Ovary (tissue), 9 donors: ENCODE results near the gene GAPDHS. TPM values are rescaled to one million over a fixed set of nuclear protein-coding genes. Genes with fewer than 3 reads are reported as not detected.

Experiments
- DNase-seq, 5 donors: peaks; one replicate each; pipeline ENCODE4 v3.0.0-alpha.2; 2019 to 2020
- H3K27ac ChIP-seq, 2 donors: fragments of 200-600 bp; one replicate each; pipeline versions ENCODE4 v1.5.1 to v1.8.0; 2019 to 2022
- H3K27me3 ChIP-seq: fragments of 200-600 bp; one replicate; pipeline ENCODE4 v1.8.0; 2022
- H3K36me3 ChIP-seq: fragments of 200-600 bp; sonication (generic); one replicate; pipeline ENCODE4 v1.5.1; 2019
- H3K4me1 ChIP-seq: one replicate; pipeline ENCODE4 v1.8.1; 2013; ENCODE audit warnings: mild to moderate bottlenecking, moderate library complexity; ENCODE audit not compliant: insufficient read depth
- H3K4me3 ChIP-seq: fragments of 200-600 bp; sonication (generic); one replicate; pipeline ENCODE4 v1.5.1; 2017
- H3K9me3 ChIP-seq, 2 donors: fragments of 200-600 bp in 1 of 2; sonication (generic) in 1 of 2; one replicate each; pipeline versions ENCODE4 v1.5.1 to v1.8.1; 2013 to 2019; ENCODE audit warnings: mild to moderate bottlenecking in 1 of 2, moderate library complexity in 1 of 2
- CTCF ChIP-seq, 3 donors: fragments of 450-650 bp in 2 of 3; fragments of 200-600 bp in 1 of 3; IDR thresholded peaks; one replicate each; pipeline versions ENCODE4 v1.5.1 to v1.8.0; 2016 to 2022; ENCODE audit warnings: antibody characterized with exemption in 3 of 3, mild to moderate bottlenecking in 1 of 3
- EP300 ChIP-seq: sonication (generic); formaldehyde crosslinking; IDR thresholded peaks from one replicate; pipeline ENCODE4 v1.6.1; 2017; ENCODE audit warnings: antibody characterized with exemption
- POLR2A ChIP-seq: fragments of 450-650 bp; IDR thresholded peaks from one replicate; pipeline ENCODE4 v1.6.1; 2017; ENCODE audit warnings: antibody characterized with exemption, mild to moderate bottlenecking, moderate library complexity
- WGBS, 3 donors: extraction: QIAGEN DNeasy Blood & Tissue Kit in 1 of 3; methylation state at CpG; one replicate each; pipeline versions ENCODE4 v1.1.5 to v1.1.7; 2013 to 2017; 5-methylcytosine and 5-hydroxymethylcytosine counted together
- intact Hi-C, 4 donors: fragments of 100-400 bp; cut with DNase I; formaldehyde crosslinking; loops; one replicate each; pipeline versions ENCODE4 v1.11.0 to v1.15.1; 2022 to 2023
- polyA plus RNA-seq, 2 donors: library from polyadenylated mRNA; stranded (reverse); fragments of 200-250 nt in 1 of 2; fragments of 350-450 nt in 1 of 2; fragmentation: Illumina TruSeq in 1 of 2; extraction: RNeasy Lipid Tissue Mini Kit (QIAGEN cat#74804) in 1 of 2; gene quantifications; one replicate each; pipeline ENCODE4 v1.2.3, GENCODE V29; 2013 to 2014
- total RNA-seq, 7 donors: library from RNA; depleted of rRNA in 2 of 7; stranded (reverse); fragments of >200 nt in 2 of 7; fragmentation: NEBNext Ultra II Directional in 3 of 7; extraction: Animal tissue kit (Norgen Biotek cat#: 25700) in 3 of 7; gene quantifications; one replicate each; pipeline versions ENCODE4 v1.1.0 to v1.2.4, GENCODE V29; 2016 to 2023
- donor health status: DM: no; HTN: no; CAD: no; lungs with moderate emphysema.
- donor health status: DM: no; HTN: no; CAD: no.
- donor health status: Bipolar disorder and iron deficiency.
- donor health status: DM: yes; HTN: yes; CAD: no.
- donor health status: DM: no; HTN: no; CAD: no.
- donor health status: DM: yes; HTN: yes; CAD: no.

Gene GAPDHS
- total and polyA plus RNA-seq, 9 donors, result not detected

- WGBS, 3 donors, result 82 to 86% (median 85%) methylated on average over 7 of the region's 7 CpGs
- H3K4me3 ChIP-seq, result no peak overlapping the region
- intact Hi-C loops, result no loop called here
- no peak for TF ChIP-seq EP300
- no peak for TF ChIP-seq POLR2A
- no peak for TF ChIP-seq CTCF (IDR thresholded peaks at IDR 0.05)
- H3K36me3 ChIP-seq, result no peaks in the 10 kb centered on the region
- H3K9me3 ChIP-seq, result no peaks in the 10 kb centered on the region
- H3K27ac ChIP-seq, result no peak overlapping the region
- no peak for DNase-seq
- no peaks in the 10 kb centered on the region for H3K4me1 ChIP-seq
- H3K27me3 ChIP-seq, result no peaks in the 10 kb centered on the region
These were observed 33.5 kb downstream of the GAPDHS start for GRCh38 chr19:35566738-35567137.

DNA sequence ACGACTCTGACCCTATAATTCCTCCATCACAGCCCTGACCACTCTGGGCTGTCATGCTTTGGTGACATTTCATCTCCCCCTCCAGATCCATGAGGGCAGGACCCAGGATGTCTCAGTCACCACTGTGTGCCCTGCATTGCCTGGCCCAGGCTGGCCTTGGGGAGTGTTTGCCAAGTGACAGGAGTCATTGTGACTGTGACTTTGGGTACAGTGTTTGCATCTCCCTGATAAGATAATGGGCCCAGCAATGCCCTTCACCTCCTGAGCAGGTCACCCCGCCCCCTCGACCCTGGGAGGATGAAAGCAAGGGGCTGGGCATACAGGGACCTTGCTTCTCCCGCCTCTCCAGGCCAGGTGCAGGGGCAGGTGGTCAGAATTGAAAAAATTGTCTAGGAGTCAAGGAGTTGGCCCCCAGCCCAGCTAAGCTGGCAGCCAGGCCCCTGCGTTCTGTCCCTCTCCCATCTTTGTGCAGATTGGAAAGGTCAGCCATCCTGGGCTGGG is 36.1 kb downstream of the GAPDHS start:
- intact Hi-C loops, result no loop called here
- 54 to 60% (median 56%) methylated on average over 5 of the region's 5 CpGs for WGBS, 3 donors
- DNase-seq, result no peak
- Histone ChIP-seq H3K4me1 (no peaks in the 10 kb centered on the region), H3K27ac (no peak overlapping the region), H3K27me3 (no peaks in the 10 kb centered on the region), H3K4me3 (no peak overlapping the region), H3K9me3 (no peaks in the 10 kb centered on the region), H3K36me3 (no peaks in the 10 kb centered on the region)
- TF ChIP-seq POLR2A (no peak), EP300 (no peak), CTCF (IDR thresholded peaks at IDR 0.05) (no peak)

DNA sequence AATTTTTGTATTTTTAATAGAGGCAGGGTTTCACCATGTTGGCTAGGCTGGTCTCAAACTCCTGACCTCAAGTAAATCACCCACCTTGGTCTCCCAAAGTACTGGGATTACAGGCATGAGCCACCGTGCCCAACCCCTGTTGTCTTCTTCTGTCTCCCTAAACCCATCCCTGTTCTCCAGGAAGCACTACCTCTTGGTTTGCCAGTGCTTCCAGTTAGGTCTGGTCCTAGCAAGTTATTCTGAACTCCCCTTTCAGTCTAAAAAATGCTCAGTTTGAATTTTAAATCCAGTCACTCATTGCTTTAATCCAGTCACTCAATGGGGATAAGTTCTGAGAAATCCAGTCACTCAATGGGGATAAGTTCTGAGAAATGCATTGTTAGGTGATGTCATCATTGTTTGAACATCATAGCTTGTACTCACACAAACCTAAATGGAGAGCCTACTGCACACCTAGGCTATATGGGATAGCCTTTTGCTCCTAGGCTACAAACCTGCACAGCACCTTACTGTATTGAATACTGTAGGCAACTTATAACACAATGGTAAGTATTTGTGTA is 38.2 kb downstream of the GAPDHS start:
- WGBS, 3 donors, result 86 to 100% (median 100%) methylated on average over 1 of the region's 1 CpG
- no peak for DNase-seq
- Histone ChIP-seq H3K36me3 (no peaks in the 10 kb centered on the region), H3K4me3 (no peak overlapping the region), H3K27ac (no peak overlapping the region), H3K9me3 (peaks cover 0 to 7% of the 10 kb centered on the region in 2 donors), H3K27me3 (no peaks in the 10 kb centered on the region), H3K4me1 (no peaks in the 10 kb centered on the region)
- intact Hi-C loops, result no loop called here
- TF ChIP-seq EP300 (no peak), CTCF (IDR thresholded peaks at IDR 0.05) (no peak), POLR2A (no peak)

DNA sequence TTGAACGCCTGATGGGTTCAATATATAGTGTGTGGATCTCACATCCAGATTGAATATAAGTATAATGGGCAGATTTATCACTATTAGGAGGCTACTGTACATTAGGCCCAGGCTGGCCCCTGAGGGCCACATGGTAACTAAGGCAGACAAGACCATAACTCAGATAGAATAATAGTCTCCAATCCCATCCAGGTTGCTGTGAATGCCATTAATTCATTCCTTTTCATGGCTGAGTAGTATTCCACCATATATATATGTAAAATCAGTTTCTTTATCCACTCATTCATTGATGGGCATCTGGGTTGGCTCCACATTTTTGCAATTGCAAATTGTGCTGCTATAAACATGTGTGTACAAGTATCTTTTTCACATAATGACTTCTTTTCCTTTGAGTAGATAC is 44.7 kb downstream of the GAPDHS start:
- peaks cover 0 to 7% of the 10 kb centered on the region in 2 donors for H3K9me3 ChIP-seq
- no peak overlapping the region for H3K27ac ChIP-seq
- intact Hi-C loops, result no loop called here
- H3K4me1 ChIP-seq, result no peaks in the 10 kb centered on the region
- no peaks in the 10 kb centered on the region for H3K27me3 ChIP-seq
- no peaks in the 10 kb centered on the region for H3K36me3 ChIP-seq
- H3K4me3 ChIP-seq, result no peak overlapping the region
- WGBS, 3 donors, result 77 to 91% (median 80%) methylated on average over 1 of the region's 1 CpG
- DNase-seq, result no peak
- TF ChIP-seq CTCF (IDR thresholded peaks at IDR 0.05) (no peak), EP300 (no peak), POLR2A (no peak)
